ENCODE measurements around the gene LMTK3. TPM values are rescaled to one million over a fixed set of nuclear protein-coding genes. Genes with fewer than 3 reads are reported as not detected.

The LMTK3 gene
- polyA plus RNA-seq, 1 of the 3 experiments (the other 2 are of a cell fraction), result 3.2 TPM

GRCh38 chr19:48469289-48469881 is 42.2 kb downstream of the LMTK3 start, which contains the start of gene CYTH2:
TSS of gene CYTH2 (plus strand) at chr19:48469369. CDS start at chr19:48469508, 139 bp downstream.
- DNase-seq, result peak; percentile 87
- Histone ChIP-seq H3K27ac (ENCODE audit: low read depth in 2 of 2, low read length in 1 of 2) (peak within 1 kb of the TSS; percentile 95 to 97), H3K9me2 (no peaks in the 10 kb centered on the region), H3K9me3 (no peaks in the 10 kb centered on the region), H3K27me3 (ENCODE audit: insufficient read depth) (no peaks in the 10 kb centered on the region), H3K9ac (peak within 1 kb of the TSS; percentile 97), H3K4me3 (ENCODE audit: low read depth in 2 of 2, low read length in 1 of 2) (peak within 1 kb of the TSS; percentile 77 to 86), H3K4me2 (peak within 1 kb of the TSS; percentile 92), H3K4me1 (ENCODE audit: control insufficient read depth in 1 of 2, insufficient read depth in 2 of 2, low read depth in 1 of 2, low read length in 1 of 2) (peaks cover 5 to 20% of the 10 kb centered on the region in 2 experiments; a peak in 3 of 4 replicates), H3F3A (replicated peaks; ENCODE audit: insufficient read depth) (peaks cover 11% of the 10 kb centered on the region), H3K36me3 (replicated peaks in 1 of 2; ENCODE audit: control insufficient read depth in 1 of 2, insufficient read depth in 2 of 2, low read length in 1 of 2) (peaks cover 33 to 35% of the 10 kb centered on the region in 2 experiments), H3K79me2 (ENCODE audit: insufficient read depth) (peaks cover 38% of the 10 kb centered on the region), H2AFZ (ENCODE audit: low read depth) (peak within 1 kb of the TSS; percentile 78), H4K20me1 (ENCODE audit: insufficient read depth) (peaks cover 40% of the 10 kb centered on the region)
- no peak for TF ChIP-seq EZH2phosphoT487 (IDR thresholded peaks at IDR 0.05; ENCODE audit: borderline replicate concordance, low read depth)
- TF ChIP-seq USF2 (IDR thresholded peaks at IDR 0.05; ENCODE audit: borderline replicate concordance, low read depth, low read length), result no peak
- no peak for TF ChIP-seq PBX3 (IDR thresholded peaks at IDR 0.05)
- no peak for TF ChIP-seq EP300 (IDR thresholded peaks at IDR 0.05; ENCODE audit: borderline replicate concordance in 1 of 2, low read depth in 1 of 2, low read length in 1 of 2)
- TF ChIP-seq REST (IDR thresholded peaks at IDR 0.05; ENCODE audit: low read depth, low read length), result peak; percentile 19; the same call in 1 of the 2 replicates
- no peak for TF ChIP-seq FOXM1 (IDR thresholded peaks at IDR 0.05; ENCODE audit: low read depth)
- peak; percentile 51; the same call in 1 of the 2 replicates for TF ChIP-seq MAX (IDR thresholded peaks at IDR 0.05; ENCODE audit: low read depth)
- TF ChIP-seq MXI1 (IDR thresholded peaks at IDR 0.05; ENCODE audit: low read depth, low read length), result 0 out of 2 replicates have a peak, but pooled peaks have one; percentile 18
- peak; percentile 94 for TF ChIP-seq POLR2AphosphoS5 (IDR thresholded peaks at IDR 0.05; ENCODE audit: low read depth, low read length)
- TF ChIP-seq SIN3A (IDR thresholded peaks at IDR 0.05; ENCODE audit: borderline replicate concordance, low read depth, low read length), result peak; percentile 14; the same call in 1 of the 2 replicates
- no peak for TF ChIP-seq TEAD4 (IDR thresholded peaks at IDR 0.05; ENCODE audit: borderline replicate concordance, insufficient read depth)
- TF ChIP-seq NRF1 (IDR thresholded peaks at IDR 0.05; ENCODE audit: low read depth, low read length), result no peak
- TF ChIP-seq MEF2A (IDR thresholded peaks at IDR 0.05; ENCODE audit: borderline replicate concordance, low read depth), result no peak
- TF ChIP-seq USF1 (IDR thresholded peaks at IDR 0.05; ENCODE audit: borderline replicate concordance, low read depth), result no peak
- TF ChIP-seq TAF1 (IDR thresholded peaks at IDR 0.05; ENCODE audit: borderline replicate concordance, low read depth, low read length), result peak; percentile 95
- TF ChIP-seq CTCF (IDR thresholded peaks at IDR 0.05), result no peak
- TF ChIP-seq GATA2 (CRISPR knock-in tag; IDR thresholded peaks at IDR 0.05), result no peak
- peak; percentile 76 for TF ChIP-seq GABPA (IDR thresholded peaks at IDR 0.05; ENCODE audit: low read depth)
- TF ChIP-seq YY1 (IDR thresholded peaks at IDR 0.05; ENCODE audit: low read depth), result peak; percentile 59; the same call in 1 of the 2 replicates
- WGBS (ENCODE audit: low lambda C conversion rate), result 1% methylated on average over 18 of the region's 66 CpGs
- CTCF ChIA-PET, result interaction anchor here (0.7 to 2.0 kb wide), 6 partner anchors 20 to 155 kb away, joined by 3 to 9 read pairs (median 4); no protein-coding TSS in a partner anchor
- POLR2A ChIA-PET, result interaction anchor here (0.6 to 1.3 kb wide), 2 partner anchors 10 to 141 kb away, joined by 3 to 5 read pairs; no protein-coding TSS in a partner anchor

All from SK-N-SH (cell line).